ENCODE measurements around the gene NEDD4L. TPM values are rescaled to one million over a fixed set of nuclear protein-coding genes. Genes with fewer than 3 reads are reported as not detected.

Gene NEDD4L
- total RNA-seq, 1 donor from 2014 or later: 93.9 TPM

- Histone ChIP-seq H3K9me3 (ENCODE audit: insufficient read depth, low read depth, low read length) (no peaks in the 10 kb centered on the region), H4K20me1 (ENCODE audit: insufficient read depth, low read length) (peaks cover 72% of the 10 kb centered on the region), H3K4me3 (ENCODE audit: insufficient read depth, low read depth, low read length) (no peak overlapping the region), H2AFZ (ENCODE audit: low read depth, low read length) (no peak overlapping the region), H3K9ac (ENCODE audit: low read length) (no peak overlapping the region), H3K4me1 (ENCODE audit: insufficient read depth, low read length) (peaks cover 27% of the 10 kb centered on the region), H3K79me2 (ENCODE audit: insufficient read depth, low read length) (peaks cover 84% of the 10 kb centered on the region), H3K27me3 (ENCODE audit: insufficient read depth, low read length) (no peaks in the 10 kb centered on the region), H3K36me3 (ENCODE audit: insufficient read depth, low read length) (no peaks in the 10 kb centered on the region), H3K4me2 (ENCODE audit: low read length) (no peak overlapping the region), H3K27ac (ENCODE audit: low read depth, low read length) (no peak overlapping the region)
- no peak overlapping the region for H3K4me3 Mint-ChIP-seq (ENCODE audit: unreplicated experiment)
- H3K9me3 Mint-ChIP-seq (ENCODE audit: unreplicated experiment): no peaks in the 10 kb centered on the region
- FAIRE-seq (no peak), DNase-seq (ENCODE audit: low read depth) (no peak)
- H3K27ac Mint-ChIP-seq (ENCODE audit: unreplicated experiment): no peak overlapping the region
- no peaks in the 10 kb centered on the region for H3K27me3 Mint-ChIP-seq (ENCODE audit: low read depth, unreplicated experiment)
- H3K36me3 Mint-ChIP-seq (ENCODE audit: low read depth, unreplicated experiment): peaks cover 2% of the 10 kb centered on the region
- no peak for TF ChIP-seq CTCF (IDR thresholded peaks at IDR 0.05; ENCODE audit: insufficient read depth, low read depth, low read length)
- no peak for TF ChIP-seq EZH2 (IDR thresholded peaks at IDR 0.05; ENCODE audit: insufficient read depth, low read length)
- H3K4me1 Mint-ChIP-seq (ENCODE audit: low read depth, unreplicated experiment): peaks cover 38% of the 10 kb centered on the region
Observed at GRCh38 chr18:58272209-58272608, 228.2 kb downstream of the NEDD4L start.

- Mint-ChIP-seq H3K4me3 (ENCODE audit: unreplicated experiment) (no peak overlapping the region), H3K27ac (ENCODE audit: unreplicated experiment) (peak overlapping the region; percentile 29), H3K27me3 (ENCODE audit: low read depth, unreplicated experiment) (no peaks in the 10 kb centered on the region), H3K36me3 (ENCODE audit: low read depth, unreplicated experiment) (peaks cover 2% of the 10 kb centered on the region), H3K4me1 (ENCODE audit: low read depth, unreplicated experiment) (peaks cover 38% of the 10 kb centered on the region), H3K9me3 (ENCODE audit: unreplicated experiment) (no peaks in the 10 kb centered on the region)
- Histone ChIP-seq H3K27me3 (ENCODE audit: insufficient read depth, low read length) (no peaks in the 10 kb centered on the region), H2AFZ (ENCODE audit: low read depth, low read length) (no peak overlapping the region), H3K27ac (ENCODE audit: low read depth, low read length) (peak overlapping the region; percentile 23), H3K9me3 (ENCODE audit: insufficient read depth, low read depth, low read length) (no peaks in the 10 kb centered on the region), H3K4me2 (ENCODE audit: low read length) (peak overlapping the region; percentile 12), H3K9ac (ENCODE audit: low read length) (no peak overlapping the region), H3K4me3 (ENCODE audit: insufficient read depth, low read depth, low read length) (no peak overlapping the region), H4K20me1 (ENCODE audit: insufficient read depth, low read length) (peaks cover 72% of the 10 kb centered on the region), H3K4me1 (ENCODE audit: insufficient read depth, low read length) (peaks cover 21% of the 10 kb centered on the region), H3K79me2 (ENCODE audit: insufficient read depth, low read length) (peaks cover 84% of the 10 kb centered on the region), H3K36me3 (ENCODE audit: insufficient read depth, low read length) (no peaks in the 10 kb centered on the region)
- DNase-seq (ENCODE audit: low read depth): no peak
- FAIRE-seq: no peak
- no peak for TF ChIP-seq EZH2 (IDR thresholded peaks at IDR 0.05; ENCODE audit: insufficient read depth, low read length)
- no peak for TF ChIP-seq CTCF (IDR thresholded peaks at IDR 0.05; ENCODE audit: insufficient read depth, low read depth, low read length)
Observed at GRCh38 chr18:58272779-58273435, 228.9 kb downstream of the NEDD4L start.

- no peaks in the 10 kb centered on the region for H3K27me3 ChIP-seq (ENCODE audit: insufficient read depth, low read length)
- Mint-ChIP-seq H3K36me3 (ENCODE audit: low read depth, unreplicated experiment) (peaks cover 5% of the 10 kb centered on the region), H3K4me3 (ENCODE audit: unreplicated experiment) (no peak overlapping the region), H3K4me1 (ENCODE audit: low read depth, unreplicated experiment) (peaks cover 18% of the 10 kb centered on the region), H3K27me3 (ENCODE audit: low read depth, unreplicated experiment) (no peaks in the 10 kb centered on the region), H3K9me3 (ENCODE audit: unreplicated experiment) (no peaks in the 10 kb centered on the region), H3K27ac (ENCODE audit: unreplicated experiment) (no peak overlapping the region)
- no peak overlapping the region for H3K27ac ChIP-seq (ENCODE audit: low read depth, low read length)
- TF ChIP-seq EZH2 (IDR thresholded peaks at IDR 0.05; ENCODE audit: insufficient read depth, low read length): no peak
- TF ChIP-seq CTCF (IDR thresholded peaks at IDR 0.05; ENCODE audit: insufficient read depth, low read depth, low read length): no peak
- no peaks in the 10 kb centered on the region for H3K36me3 ChIP-seq (ENCODE audit: insufficient read depth, low read length)
- H3K9me3 ChIP-seq (ENCODE audit: insufficient read depth, low read depth, low read length): no peaks in the 10 kb centered on the region
- FAIRE-seq: no peak
- H3K4me1 ChIP-seq (ENCODE audit: insufficient read depth, low read length): peaks cover 6% of the 10 kb centered on the region
- H3K79me2 ChIP-seq (ENCODE audit: insufficient read depth, low read length): peaks cover 89% of the 10 kb centered on the region
- no peak overlapping the region for H3K9ac ChIP-seq (ENCODE audit: low read length)
- H4K20me1 ChIP-seq (ENCODE audit: insufficient read depth, low read length): peaks cover 68% of the 10 kb centered on the region
- no peak overlapping the region for H3K4me2 ChIP-seq (ENCODE audit: low read length)
- no peak overlapping the region for H3K4me3 ChIP-seq (ENCODE audit: insufficient read depth, low read depth, low read length)
- no peak for DNase-seq (ENCODE audit: low read depth)
- no peak overlapping the region for H2AFZ ChIP-seq (ENCODE audit: low read depth, low read length)
Observed at GRCh38 chr18:58275176-58275575, 231.2 kb downstream of the NEDD4L start.
